ENCODE data around the gene AVL9. TPM values are rescaled to one million over a fixed set of nuclear protein-coding genes. Genes with fewer than 3 reads are reported as not detected.
A peak's percentile ranks its signal among the peaks of the same experiment; 100 is the strongest.

AVL9 gene
- total and polyA plus RNA-seq, 2 of the 13 experiments (the other 11 are each of a cell fraction or from before 2014, with no cell fraction given) = 29.9 to 48.0 TPM

GRCh38 chr7:32495298-32496051 lies at the start of gene AVL9 (continued):
- TF ChIP-seq ZNF276 (CRISPR knock-in tag; IDR thresholded peaks at IDR 0.05; ENCODE audit: low read depth) = no peak
- TF ChIP-seq ATM (IDR thresholded peaks at IDR 0.05; ENCODE audit: borderline replicate concordance) = no peak
- TF ChIP-seq CENPX (CRISPR knock-in tag; IDR thresholded peaks at IDR 0.05) = no peak
- TF ChIP-seq TFE3 (CRISPR knock-in tag; IDR thresholded peaks at IDR 0.05) = peak; percentile 97
- TF ChIP-seq TGIF2 (CRISPR knock-in tag; IDR thresholded peaks at IDR 0.05) = peak; percentile 51; the same call in 1 of the 2 replicates
- peak; percentile 60 for TF ChIP-seq FOXP4 (CRISPR knock-in tag; IDR thresholded peaks at IDR 0.05)
- peak; percentile 94 for TF ChIP-seq MYC (CRISPR knock-in tag; IDR thresholded peaks at IDR 0.05; ENCODE audit: borderline replicate concordance)
- peak; percentile 43; the same call in 1 of the 2 replicates for TF ChIP-seq ZSCAN21 (CRISPR knock-in tag; IDR thresholded peaks at IDR 0.05; ENCODE audit: borderline replicate concordance)
- TF ChIP-seq ARID2 (CRISPR knock-in tag; IDR thresholded peaks at IDR 0.05; ENCODE audit: borderline replicate concordance) = peak; percentile 91; the same call in 1 of the 2 replicates
- TF ChIP-seq ZNF501 (CRISPR knock-in tag; IDR thresholded peaks at IDR 0.05) = peak; percentile 94
- TF ChIP-seq GMEB2 (CRISPR knock-in tag; IDR thresholded peaks at IDR 0.05; ENCODE audit: low read depth) = no peak
- no peak for TF ChIP-seq ZNF124 (CRISPR knock-in tag; IDR thresholded peaks at IDR 0.05)
- no peak; the same call in 1 of the 2 replicates for TF ChIP-seq AKAP8 (CRISPR knock-in tag; IDR thresholded peaks at IDR 0.05)
- TF ChIP-seq EHMT2 (IDR thresholded peaks at IDR 0.05; ENCODE audit: borderline replicate concordance, low read depth, low read length) = no peak
- TF ChIP-seq KLF11 (CRISPR knock-in tag; IDR thresholded peaks at IDR 0.05) = no peak
- no peak for TF ChIP-seq IRF1 (CRISPR knock-in tag; IDR thresholded peaks at IDR 0.05; ENCODE audit: low read depth)
- no peak for TF ChIP-seq ZBTB14 (CRISPR knock-in tag; IDR thresholded peaks at IDR 0.05)
- no peak for TF ChIP-seq PRPF4 (IDR thresholded peaks at IDR 0.05; ENCODE audit: low read depth, low read length, poor library complexity, severe bottlenecking)
- no peak for TF ChIP-seq NFATC3 (CRISPR knock-in tag; IDR thresholded peaks at IDR 0.05)
- TF ChIP-seq PPARG (CRISPR knock-in tag; conservative IDR thresholded peaks at IDR 0.05) = 0 out of 2 replicates have a peak, but pooled peaks have one; percentile 11

Data from HepG2 (cell line).